HEK293 (cell line): ENCODE data around the gene KLHL30.
A peak's percentile ranks its signal among the peaks of the same experiment; 100 is the strongest.

ENCODE experiments used
- GLIS1 ChIP-seq: fragments of 450-650 bp; formaldehyde crosslinking; IDR thresholded peaks from 2 replicates; pipeline ENCODE4 v1.5.1; 2016; ENCODE audit warnings: missing biosample characterization, missing genetic modification characterization
- IKZF3 ChIP-seq: fragments of 450-650 bp; IDR thresholded peaks from 2 replicates; pipeline ENCODE4 v1.5.0; 2018; ENCODE audit warnings: missing biosample characterization, mild to moderate bottlenecking, missing genetic modification characterization, moderate library complexity
- SP2 ChIP-seq: fragments of 450-650 bp; formaldehyde crosslinking; IDR thresholded peaks from 2 replicates; pipeline ENCODE4 v1.5.1; 2016; ENCODE audit warnings: missing biosample characterization, missing genetic modification characterization
- SP7 ChIP-seq: fragments of 450-650 bp; formaldehyde crosslinking; IDR thresholded peaks from 2 replicates; pipeline ENCODE4 v1.5.1; 2016; ENCODE audit warnings: missing biosample characterization, missing genetic modification characterization
- TCF7L2 ChIP-seq: IDR thresholded peaks from 2 replicates; pipeline ENCODE4 v1.6.1; 2011; ENCODE audit warnings: low read depth, mild to moderate bottlenecking, inconsistent platforms, low read length, moderate library complexity, borderline replicate concordance
- ZBTB20 ChIP-seq: fragments of 450-650 bp; formaldehyde crosslinking; IDR thresholded peaks from 2 replicates; pipeline ENCODE4 v1.5.1; 2016; ENCODE audit warnings: missing biosample characterization, missing genetic modification characterization
- ZNF132 ChIP-seq: fragments of 450-650 bp; formaldehyde crosslinking; IDR thresholded peaks from 2 replicates; pipeline ENCODE4 v1.5.1; 2017; ENCODE audit warnings: missing biosample characterization, missing genetic modification characterization, borderline replicate concordance
- ZNF223 ChIP-seq: fragments of 450-650 bp; formaldehyde crosslinking; IDR thresholded peaks from 2 replicates; pipeline ENCODE4 v1.5.1; 2016; ENCODE audit warnings: missing biosample characterization, missing genetic modification characterization
- ZNF423 ChIP-seq: fragments of 450-650 bp; formaldehyde crosslinking; IDR thresholded peaks from 2 replicates; pipeline ENCODE4 v1.5.1; 2016; ENCODE audit warnings: missing biosample characterization, missing genetic modification characterization
- ZNF473 ChIP-seq: fragments of 450-650 bp; formaldehyde crosslinking; IDR thresholded peaks from 2 replicates; pipeline ENCODE4 v1.5.1; 2017; ENCODE audit warnings: missing biosample characterization, missing genetic modification characterization
- ZNF530 ChIP-seq: fragments of 450-650 bp; formaldehyde crosslinking; IDR thresholded peaks from 2 replicates; pipeline ENCODE4 v1.5.1; 2016; ENCODE audit warnings: low read depth, missing biosample characterization, missing genetic modification characterization
- ZNF555 ChIP-seq: fragments of 450-650 bp; formaldehyde crosslinking; conservative IDR thresholded peaks from 2 replicates; pipeline ENCODE4 v1.5.1; 2017; ENCODE audit warnings: missing biosample characterization, mild to moderate bottlenecking, missing genetic modification characterization, inconsistent platforms
- ZNF830 ChIP-seq: fragments of 450-650 bp; IDR thresholded peaks from 2 replicates; pipeline ENCODE4 v1.5.0; 2018; ENCODE audit warnings: missing biosample characterization, missing genetic modification characterization, low read depth, mild to moderate bottlenecking, moderate library complexity
- TF ChIP-seq, protein P1 (sequence below): fragments of 450-650 bp; formaldehyde crosslinking; IDR thresholded peaks from 2 replicates; pipeline ENCODE4 v1.5.1; 2017; ENCODE audit warnings: missing biosample characterization, missing genetic modification characterization
- TF ChIP-seq, protein P2 (sequence below): fragments of 450-650 bp; formaldehyde crosslinking; IDR thresholded peaks from 2 replicates; pipeline ENCODE4 v1.5.1; 2017; ENCODE audit warnings: missing biosample characterization, mild to moderate bottlenecking, missing genetic modification characterization, moderate library complexity
- TF ChIP-seq, protein P3 (sequence below): fragments of 450-650 bp; formaldehyde crosslinking; IDR thresholded peaks from 2 replicates; pipeline ENCODE4 v1.5.1; 2016; ENCODE audit warnings: missing biosample characterization, missing genetic modification characterization
- TF ChIP-seq, protein P4 (sequence below): fragments of 450-650 bp; formaldehyde crosslinking; conservative IDR thresholded peaks from 2 replicates; pipeline ENCODE4 v1.5.1; 2016; ENCODE audit warnings: low read depth, missing biosample characterization, missing genetic modification characterization

The KLHL30 gene

DNA sequence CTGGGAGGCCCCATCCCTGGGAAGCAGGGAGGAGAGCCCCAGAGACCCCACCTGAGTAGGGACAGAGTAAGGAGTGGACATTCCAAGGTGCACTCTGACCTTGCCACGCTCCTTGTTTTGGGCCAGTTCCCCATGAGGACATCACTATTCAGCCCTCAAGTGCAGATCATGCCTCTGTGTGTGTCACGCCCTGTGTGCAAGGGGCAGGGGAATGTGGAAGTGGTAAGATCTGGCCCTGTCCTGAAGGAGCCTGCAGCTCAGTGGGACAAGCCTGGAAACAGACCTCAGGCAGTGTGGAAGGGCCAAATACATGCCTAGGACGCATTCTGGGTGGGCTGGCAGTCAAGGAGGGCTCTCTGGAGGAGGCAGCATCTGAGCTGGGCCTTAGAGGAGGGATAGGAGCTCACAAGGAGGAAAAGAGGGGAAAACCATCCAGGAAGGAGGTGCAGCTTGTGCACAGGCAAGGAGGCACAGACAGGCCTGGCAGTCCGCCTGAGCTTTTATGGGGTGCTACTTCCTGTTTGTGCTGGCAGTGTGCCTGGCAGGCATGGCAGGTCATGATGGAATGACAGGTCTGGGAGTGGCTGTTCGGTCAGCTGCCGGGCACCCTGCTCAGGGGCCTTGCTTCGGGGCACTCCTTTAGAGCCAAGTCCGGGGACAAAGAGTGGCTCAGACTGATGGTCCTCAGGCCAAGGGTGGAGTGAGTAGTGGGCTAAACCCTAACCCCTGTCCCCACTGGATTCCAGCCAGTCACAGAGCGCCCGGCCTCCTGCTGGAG is 3.3 kb downstream of the KLHL30 start (continued):
- TF ChIP-seq ZNF223 (tag by site-specific recombination): peak; percentile 96
- no peak for TF ChIP-seq ZNF555 (tag by site-specific recombination)
- TF ChIP-seq ZNF132 (tag by site-specific recombination): no peak
- TF ChIP-seq IKZF3 (tag by site-specific recombination): no peak
- TF ChIP-seq, protein P1, sequence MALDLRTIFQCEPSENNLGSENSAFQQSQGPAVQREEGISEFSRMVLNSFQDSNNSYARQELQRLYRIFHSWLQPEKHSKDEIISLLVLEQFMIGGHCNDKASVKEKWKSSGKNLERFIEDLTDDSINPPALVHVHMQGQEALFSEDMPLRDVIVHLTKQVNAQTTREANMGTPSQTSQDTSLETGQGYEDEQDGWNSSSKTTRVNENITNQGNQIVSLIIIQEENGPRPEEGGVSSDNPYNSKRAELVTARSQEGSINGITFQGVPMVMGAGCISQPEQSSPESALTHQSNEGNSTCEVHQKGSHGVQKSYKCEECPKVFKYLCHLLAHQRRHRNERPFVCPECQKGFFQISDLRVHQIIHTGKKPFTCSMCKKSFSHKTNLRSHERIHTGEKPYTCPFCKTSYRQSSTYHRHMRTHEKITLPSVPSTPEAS: no peak
- TF ChIP-seq GLIS1 (tag by site-specific recombination): no peak
- TF ChIP-seq SP2 (tag by site-specific recombination): no peak
- no peak for TF ChIP-seq TCF7L2
- TF ChIP-seq, protein P2, sequence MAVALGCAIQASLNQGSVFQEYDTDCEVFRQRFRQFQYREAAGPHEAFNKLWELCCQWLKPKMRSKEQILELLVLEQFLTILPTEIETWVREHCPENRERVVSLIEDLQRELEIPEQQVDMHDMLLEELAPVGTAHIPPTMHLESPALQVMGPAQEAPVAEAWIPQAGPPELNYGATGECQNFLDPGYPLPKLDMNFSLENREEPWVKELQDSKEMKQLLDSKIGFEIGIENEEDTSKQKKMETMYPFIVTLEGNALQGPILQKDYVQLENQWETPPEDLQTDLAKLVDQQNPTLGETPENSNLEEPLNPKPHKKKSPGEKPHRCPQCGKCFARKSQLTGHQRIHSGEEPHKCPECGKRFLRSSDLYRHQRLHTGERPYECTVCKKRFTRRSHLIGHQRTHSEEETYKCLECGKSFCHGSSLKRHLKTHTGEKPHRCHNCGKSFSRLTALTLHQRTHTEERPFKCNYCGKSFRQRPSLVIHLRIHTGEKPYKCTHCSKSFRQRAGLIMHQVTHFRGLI (tag by site-specific recombination): no peak
- TF ChIP-seq ZNF530 (tag by site-specific recombination): no peak
- no peak for TF ChIP-seq ZBTB20 (tag by site-specific recombination)
- TF ChIP-seq, protein P3, sequence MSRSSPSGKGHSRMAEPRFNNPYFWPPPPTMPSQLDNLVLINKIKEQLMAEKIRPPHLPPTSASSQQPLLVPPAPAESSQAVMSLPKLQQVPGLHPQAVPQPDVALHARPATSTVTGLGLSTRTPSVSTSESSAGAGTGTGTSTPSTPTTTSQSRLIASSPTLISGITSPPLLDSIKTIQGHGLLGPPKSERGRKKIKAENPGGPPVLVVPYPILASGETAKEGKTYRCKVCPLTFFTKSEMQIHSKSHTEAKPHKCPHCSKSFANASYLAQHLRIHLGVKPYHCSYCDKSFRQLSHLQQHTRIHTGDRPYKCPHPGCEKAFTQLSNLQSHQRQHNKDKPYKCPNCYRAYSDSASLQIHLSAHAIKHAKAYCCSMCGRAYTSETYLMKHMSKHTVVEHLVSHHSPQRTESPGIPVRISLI (tag by site-specific recombination): no peak
- no peak for TF ChIP-seq ZNF473 (tag by site-specific recombination)
- TF ChIP-seq ZNF423: 0 out of 2 replicates have a peak, but pooled peaks have one; percentile 27
- TF ChIP-seq SP7 (tag by site-specific recombination): 0 out of 2 replicates have a peak, but pooled peaks have one; percentile 30
- TF ChIP-seq, protein P4, sequence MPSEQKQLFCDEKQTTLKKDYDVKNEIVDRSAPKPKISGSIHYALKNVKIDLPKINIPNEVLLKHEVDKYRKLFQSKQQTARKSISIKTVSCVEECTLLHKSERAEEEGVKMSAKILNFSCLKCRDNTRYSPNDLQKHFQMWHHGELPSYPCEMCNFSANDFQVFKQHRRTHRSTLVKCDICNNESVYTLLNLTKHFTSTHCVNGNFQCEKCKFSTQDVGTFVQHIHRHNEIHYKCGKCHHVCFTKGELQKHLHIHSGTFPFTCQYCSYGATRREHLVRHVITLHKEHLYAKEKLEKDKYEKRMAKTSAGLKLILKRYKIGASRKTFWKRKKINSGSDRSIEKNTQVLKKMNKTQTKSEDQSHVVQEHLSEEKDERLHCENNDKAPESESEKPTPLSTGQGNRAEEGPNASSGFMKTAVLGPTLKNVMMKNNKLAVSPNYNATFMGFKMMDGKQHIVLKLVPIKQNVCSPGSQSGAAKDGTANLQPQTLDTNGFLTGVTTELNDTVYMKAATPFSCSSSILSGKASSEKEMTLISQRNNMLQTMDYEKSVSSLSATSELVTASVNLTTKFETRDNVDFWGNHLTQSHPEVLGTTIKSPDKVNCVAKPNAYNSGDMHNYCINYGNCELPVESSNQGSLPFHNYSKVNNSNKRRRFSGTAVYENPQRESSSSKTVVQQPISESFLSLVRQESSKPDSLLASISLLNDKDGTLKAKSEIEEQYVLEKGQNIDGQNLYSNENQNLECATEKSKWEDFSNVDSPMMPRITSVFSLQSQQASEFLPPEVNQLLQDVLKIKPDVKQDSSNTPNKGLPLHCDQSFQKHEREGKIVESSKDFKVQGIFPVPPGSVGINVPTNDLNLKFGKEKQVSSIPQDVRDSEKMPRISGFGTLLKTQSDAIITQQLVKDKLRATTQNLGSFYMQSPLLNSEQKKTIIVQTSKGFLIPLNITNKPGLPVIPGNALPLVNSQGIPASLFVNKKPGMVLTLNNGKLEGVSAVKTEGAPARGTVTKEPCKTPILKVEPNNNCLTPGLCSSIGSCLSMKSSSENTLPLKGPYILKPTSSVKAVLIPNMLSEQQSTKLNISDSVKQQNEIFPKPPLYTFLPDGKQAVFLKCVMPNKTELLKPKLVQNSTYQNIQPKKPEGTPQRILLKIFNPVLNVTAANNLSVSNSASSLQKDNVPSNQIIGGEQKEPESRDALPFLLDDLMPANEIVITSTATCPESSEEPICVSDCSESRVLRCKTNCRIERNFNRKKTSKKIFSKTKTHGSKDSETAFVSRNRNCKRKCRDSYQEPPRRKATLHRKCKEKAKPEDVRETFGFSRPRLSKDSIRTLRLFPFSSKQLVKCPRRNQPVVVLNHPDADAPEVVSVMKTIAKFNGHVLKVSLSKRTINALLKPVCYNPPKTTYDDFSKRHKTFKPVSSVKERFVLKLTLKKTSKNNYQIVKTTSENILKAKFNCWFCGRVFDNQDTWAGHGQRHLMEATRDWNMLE: no peak
- TF ChIP-seq ZNF830: no peak
- TF ChIP-seq, all 188 proteins: peak for 12
